Measurements from ENCODE around the gene FARP1. TPM values are rescaled to one million over a fixed set of nuclear protein-coding genes. Genes with fewer than 3 reads are reported as not detected.

FARP1 gene
- total and polyA plus RNA-seq, 2 of the 8 experiments (the other 6 are each of a cell fraction or from before 2014, with no cell fraction given): 24.7 to 104 TPM

- POLR2A ChIA-PET (ENCODE audit: partially characterized antibody): no interaction called here
- H2AK5ac ChIP-seq (ENCODE audit: low read depth, low read length): no peak overlapping the region
- H4K5ac ChIP-seq (ENCODE audit: insufficient read length, low read depth, low read length): no peak overlapping the region
- H3K4me2 ChIP-seq (ENCODE audit: insufficient read depth in 1 of 2, low read depth in 2 of 2, low read length in 2 of 2): no peak overlapping the region
- H3K9me3 ChIP-seq (ENCODE audit: insufficient read depth in 2 of 2, low read depth in 1 of 2, low read length in 1 of 2): no peaks in the 10 kb centered on the region
- FAIRE-seq: no peak
- CTCF ChIA-PET (ENCODE audit: partially characterized antibody): interaction anchor here (0.7 kb wide), 1 partner anchor 62 kb away, joined by 3 read pairs; no protein-coding TSS in a partner anchor
- peaks cover 0 to 2% of the 10 kb centered on the region in 2 experiments for H4K20me1 ChIP-seq (replicated peaks in 1 of 2; ENCODE audit: control insufficient read depth in 1 of 2, insufficient read depth in 2 of 2, low read length in 2 of 2)
- H3K4me3 ChIP-seq (ENCODE audit: extremely low read depth in 1 of 4, insufficient read depth in 2 of 4, low read depth in 3 of 4, low read length in 4 of 4): no peak overlapping the region
- H3K23ac ChIP-seq (ENCODE audit: insufficient read length): no peak overlapping the region
- TF ChIP-seq RNF2 (IDR thresholded peaks at IDR 0.05; ENCODE audit: borderline replicate concordance, low read depth, low read length, missing control alignments, poor library complexity, severe bottlenecking) (no peak), CHD1 (IDR thresholded peaks at IDR 0.05; ENCODE audit: low read depth, low read length) (no peak), KDM5A (IDR thresholded peaks at IDR 0.05; ENCODE audit: low read length) (no peak), TBP (IDR thresholded peaks at IDR 0.05; ENCODE audit: low read depth, low read length) (no peak), CHD2 (IDR thresholded peaks at IDR 0.05; ENCODE audit: low read length) (no peak), ATF3 (IDR thresholded peaks at IDR 0.05; ENCODE audit: insufficient read depth, low read depth, low read length) (no peak)
- H3K27me3 ChIP-seq (replicated peaks in 1 of 4; ENCODE audit: control insufficient read depth in 3 of 4, extremely low read depth in 1 of 4, insufficient read depth in 3 of 4, low read length in 3 of 4): no peaks in the 10 kb centered on the region
- H3K4ac ChIP-seq (replicated peaks; ENCODE audit: insufficient read length, low read depth, low read length): no peak overlapping the region
- H3K79me1 ChIP-seq (ENCODE audit: low read depth, low read length): no peaks in the 10 kb centered on the region
- no peak overlapping the region for H3K9ac ChIP-seq (replicated peaks in 1 of 4; ENCODE audit: extremely low read depth in 1 of 4, low read depth in 3 of 4, low read length in 3 of 4)
- no peak overlapping the region for H3K27ac ChIP-seq (ENCODE audit: low read depth, low read length)
- H2AFZ ChIP-seq (ENCODE audit: low read length): no peak overlapping the region
- H3K14ac ChIP-seq (ENCODE audit: insufficient read length): no peak overlapping the region
- no peak overlapping the region for H3K56ac ChIP-seq (replicated peaks; ENCODE audit: insufficient read length, low read depth, low read length)
- WGBS, 2 experiments (ENCODE audit: extremely low coverage in 1 of 2, insufficient coverage in 1 of 2, insufficient read length in 1 of 2, insufficient replicate concordance in 2 of 2, low coverage in 1 of 2, low lambda C conversion rate in 2 of 2, missing lambda C conversion rate in 1 of 2): 87% methylated on average over 8 of the region's 8 CpGs; no CpG with 5 or more reads in 1 of the 2 experiments
- no peak overlapping the region for H2BK20ac ChIP-seq (ENCODE audit: low read length)
- H3K23me2 ChIP-seq (ENCODE audit: low read depth, low read length): no peaks in the 10 kb centered on the region
- H2BK15ac ChIP-seq (ENCODE audit: low read length): no peak overlapping the region
- H2BK5ac ChIP-seq (ENCODE audit: low read depth, low read length): no peak overlapping the region
- H3K4me1 ChIP-seq (replicated peaks in 1 of 4; ENCODE audit: control insufficient read depth in 3 of 4, insufficient read depth in 4 of 4, low read length in 3 of 4): no peaks in the 10 kb centered on the region
- no peak overlapping the region for H4K91ac ChIP-seq (replicated peaks; ENCODE audit: insufficient read length, low read length)
- DNase-seq (ENCODE audit: low read depth in 1 of 2, low spot score in 2 of 2): no peak
- no peak overlapping the region for H2BK120ac ChIP-seq (replicated peaks; ENCODE audit: low read depth, low read length)
- H3K18ac ChIP-seq (ENCODE audit: extremely low read depth, low read length): no peak overlapping the region
- no peak overlapping the region for H4K8ac ChIP-seq (ENCODE audit: extremely low read depth, insufficient read depth, low read length)
- no peak overlapping the region for H2BK12ac ChIP-seq (ENCODE audit: low read depth, low read length)
- peaks cover 0 to 39% (median 8%) of the 10 kb centered on the region in 4 experiments; a peak in 6 of 8 replicates for H3K36me3 ChIP-seq (ENCODE audit: control insufficient read depth in 2 of 4, insufficient read depth in 4 of 4, low read length in 3 of 4)
- no peaks in the 10 kb centered on the region for H3K79me2 ChIP-seq (ENCODE audit: control insufficient read depth in 1 of 2, insufficient read depth in 2 of 2, low read length in 2 of 2)
Measured at GRCh38 chr13:98386637-98387036, 243.7 kb downstream of the FARP1 start.

Measured in H1 (cell line).